ENCODE data around the gene SLAMF8.

GRCh38 chr1:159848326-159848725 lies 21.7 kb downstream of the SLAMF8 start:
- TF ChIP-seq POLR2A (IDR thresholded peaks at IDR 0.05) = no peak
- TF ChIP-seq CTCF (IDR thresholded peaks at IDR 0.05) = no peak

Measured in body of pancreas (tissue), 4 donors.